HG03342 (cell line): ENCODE data around the gene MRAP.

Experiments used
- ATAC-seq: cut with Tn5 transposase; IDR thresholded peaks from one replicate; pipeline ENCODE4 v1.9.1; 2021; ENCODE audit warnings: mild to moderate bottlenecking, moderate library complexity; ENCODE audit not compliant: unreplicated experiment

Gene MRAP

GRCh38 chr21:32347977-32348376 lies 49.3 kb downstream of the MRAP start:
- ATAC-seq = no peak

GRCh38 chr21:32348604-32349332 lies 50.1 kb downstream of the MRAP start:
- ATAC-seq = no peak

- ATAC-seq = no peak
Measured at GRCh38 chr21:32349333-32349944, 50.8 kb downstream of the MRAP start.

GRCh38 chr21:32350211-32350980 lies 51.7 kb downstream of the MRAP start:
- no peak for ATAC-seq

GRCh38 chr21:32350981-32351380 lies 52.3 kb downstream of the MRAP start:
- no peak for ATAC-seq

- no peak for ATAC-seq
Measured at GRCh38 chr21:32351428-32351827, 52.8 kb downstream of the MRAP start.

- ATAC-seq = no peak
Measured at GRCh38 chr21:32352526-32352925, 53.9 kb downstream of the MRAP start.

- ATAC-seq = no peak
Measured at GRCh38 chr21:32353002-32353711, 54.5 kb downstream of the MRAP start.

- ATAC-seq = no peak
Measured at GRCh38 chr21:32356874-32357395, 58.3 kb downstream of the MRAP start.

- ATAC-seq = no peak
Measured at GRCh38 chr21:32359719-32360260, 61.1 kb downstream of the MRAP start.

GRCh38 chr21:32360401-32360975 lies 61.8 kb downstream of the MRAP start:
- ATAC-seq = no peak
